Fibroblast of skin of back (primary cell): Measurements from ENCODE around the gene CYLD.

Experiments used
- DNase-seq: peaks from one replicate; pipeline ENCODE4 v3.0.0-alpha.2; 2013

Gene CYLD

DNA sequence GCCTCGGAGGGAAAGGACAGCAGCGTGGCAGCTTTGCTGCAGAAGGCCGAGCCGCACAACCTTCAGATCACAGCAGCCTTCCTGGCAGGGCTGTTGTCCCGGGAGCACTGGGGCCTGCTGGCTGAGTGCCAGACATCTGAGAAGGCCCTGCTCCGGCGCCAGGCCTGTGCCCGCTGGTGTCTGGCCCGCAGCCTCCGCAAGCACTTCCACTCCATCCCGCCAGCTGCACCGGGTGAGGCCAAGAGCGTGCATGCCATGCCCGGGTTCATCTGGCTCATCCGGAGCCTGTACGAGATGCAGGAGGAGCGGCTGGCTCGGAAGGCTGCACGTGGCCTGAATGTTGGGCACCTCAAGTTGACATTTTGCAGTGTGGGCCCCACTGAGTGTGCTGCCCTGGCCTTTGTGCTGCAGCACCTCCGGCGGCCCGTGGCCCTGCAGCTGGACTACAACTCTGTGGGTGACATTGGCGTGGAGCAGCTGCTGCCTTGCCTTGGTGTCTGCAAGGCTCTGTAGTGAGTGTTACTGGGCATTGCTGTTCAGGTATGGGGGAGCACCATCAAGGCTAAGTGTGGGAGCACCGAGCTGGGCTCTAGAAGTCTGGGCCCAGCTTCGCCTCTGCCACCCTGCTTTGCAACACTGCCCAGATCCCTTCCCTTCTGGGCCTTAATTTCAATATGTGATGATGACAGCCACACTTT, 29.9 kb upstream of the CYLD start:
- no peak for DNase-seq

DNA sequence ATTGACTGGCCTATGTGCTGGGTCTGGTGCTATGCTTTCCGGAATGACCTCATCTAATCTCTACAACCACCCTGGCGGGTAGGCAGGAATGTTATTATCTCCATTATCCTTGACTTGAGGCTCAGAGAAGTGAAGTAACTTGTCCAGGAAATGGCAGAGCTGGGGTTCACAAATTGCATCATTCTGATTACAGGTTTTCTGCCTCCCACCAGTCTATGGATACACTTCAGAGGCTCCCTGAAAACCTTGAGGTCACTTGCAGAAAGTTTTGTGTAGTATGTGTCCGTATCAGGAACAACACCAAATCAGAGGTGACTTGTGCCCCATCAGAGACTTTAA, 29.4 kb upstream of the CYLD start:
- DNase-seq, result peak; percentile 32

DNA sequence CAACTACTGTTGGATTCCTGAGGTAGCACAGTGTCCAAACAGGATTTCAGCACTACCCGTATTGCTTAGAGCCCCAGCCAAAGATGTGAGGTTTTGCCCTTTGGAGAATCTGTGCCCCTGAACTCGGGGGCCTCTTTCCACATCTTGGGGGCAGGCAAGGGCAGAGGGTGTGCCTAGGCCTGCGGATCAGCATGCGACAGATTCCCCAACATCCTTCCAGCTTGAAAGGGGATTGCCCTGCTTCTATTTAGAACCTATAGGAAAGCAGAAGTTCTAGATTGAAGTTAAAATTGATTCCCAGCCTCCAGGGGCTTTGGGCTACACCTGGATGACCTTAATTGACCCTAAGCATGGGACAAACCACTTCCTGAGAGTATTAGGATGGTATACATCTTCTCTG, 28.9 kb upstream of the CYLD start:
- DNase-seq, result no peak

DNA sequence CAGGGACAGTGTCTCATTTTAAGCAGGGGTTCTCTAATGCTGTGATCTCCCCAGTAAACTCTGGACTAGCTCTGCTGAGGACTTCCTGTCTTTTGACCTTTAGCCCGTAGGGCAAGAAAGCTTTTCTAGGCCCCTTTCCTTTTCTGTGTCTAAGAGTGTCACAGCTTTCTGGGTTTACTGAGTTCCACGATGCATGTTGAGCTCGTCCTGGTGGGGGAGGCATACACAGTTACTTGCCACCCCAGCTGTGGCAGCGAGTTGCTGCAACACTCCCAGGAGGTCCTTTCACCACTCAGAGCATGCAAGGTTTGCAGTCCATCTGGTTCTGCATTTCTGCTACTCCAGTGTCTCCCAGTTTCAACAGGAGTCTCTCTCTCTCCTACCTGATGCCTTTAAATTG, 24.8 kb upstream of the CYLD start:
- no peak for DNase-seq

DNA sequence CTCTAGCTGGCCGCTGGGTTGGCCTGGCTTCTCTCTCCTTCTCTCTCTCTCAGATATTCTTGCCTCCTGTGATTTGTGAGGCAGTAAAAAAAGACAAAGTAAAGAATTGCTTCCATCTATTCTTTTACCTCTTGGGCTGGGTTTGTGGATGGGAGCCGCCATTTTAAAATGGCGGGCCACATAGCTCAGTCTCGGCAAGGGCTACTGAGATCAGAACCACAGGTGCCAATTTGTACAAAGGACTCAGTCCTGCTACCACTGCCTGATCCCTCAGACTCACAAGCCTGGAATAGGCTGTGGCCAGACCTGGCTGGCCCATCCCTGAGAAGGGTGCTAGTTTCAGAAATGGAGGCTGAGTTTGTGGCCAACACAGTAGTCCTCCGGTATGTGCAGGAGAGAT, 24.4 kb upstream of the CYLD start:
- no peak for DNase-seq

DNA sequence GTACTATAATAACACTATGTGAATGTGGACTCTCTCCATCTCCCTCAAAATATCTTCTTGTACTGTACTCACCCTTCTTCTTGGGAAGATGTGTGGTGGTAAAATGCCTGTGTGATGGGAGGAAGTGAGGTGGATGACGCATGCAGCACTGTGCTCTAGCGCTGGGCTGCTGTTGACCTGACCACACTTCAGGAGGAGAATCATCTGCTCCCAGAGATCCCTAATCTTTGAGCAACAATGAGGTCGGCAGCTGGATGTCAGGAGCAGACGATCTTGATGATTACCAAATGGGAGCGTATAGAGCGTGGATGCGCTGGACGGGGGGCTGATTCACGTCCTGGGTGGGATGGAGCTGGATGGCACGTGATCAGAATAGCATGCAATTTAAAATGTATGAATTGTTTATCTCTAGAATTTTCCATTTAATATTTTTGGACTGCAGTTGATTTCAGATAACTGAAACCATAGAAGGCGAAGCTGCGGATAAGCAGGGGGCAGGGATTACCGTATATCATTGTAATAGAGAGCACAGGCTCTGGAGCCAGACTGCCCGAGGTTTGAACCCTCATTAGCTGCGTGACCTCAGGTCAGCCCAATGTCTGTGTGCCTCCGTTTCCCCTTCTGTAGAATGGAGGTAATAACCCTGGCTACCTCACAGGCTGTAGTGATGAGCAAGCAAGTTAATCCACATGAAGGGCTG, 23.7 kb upstream of the CYLD start:
- DNase-seq, result peak; percentile 33

DNA sequence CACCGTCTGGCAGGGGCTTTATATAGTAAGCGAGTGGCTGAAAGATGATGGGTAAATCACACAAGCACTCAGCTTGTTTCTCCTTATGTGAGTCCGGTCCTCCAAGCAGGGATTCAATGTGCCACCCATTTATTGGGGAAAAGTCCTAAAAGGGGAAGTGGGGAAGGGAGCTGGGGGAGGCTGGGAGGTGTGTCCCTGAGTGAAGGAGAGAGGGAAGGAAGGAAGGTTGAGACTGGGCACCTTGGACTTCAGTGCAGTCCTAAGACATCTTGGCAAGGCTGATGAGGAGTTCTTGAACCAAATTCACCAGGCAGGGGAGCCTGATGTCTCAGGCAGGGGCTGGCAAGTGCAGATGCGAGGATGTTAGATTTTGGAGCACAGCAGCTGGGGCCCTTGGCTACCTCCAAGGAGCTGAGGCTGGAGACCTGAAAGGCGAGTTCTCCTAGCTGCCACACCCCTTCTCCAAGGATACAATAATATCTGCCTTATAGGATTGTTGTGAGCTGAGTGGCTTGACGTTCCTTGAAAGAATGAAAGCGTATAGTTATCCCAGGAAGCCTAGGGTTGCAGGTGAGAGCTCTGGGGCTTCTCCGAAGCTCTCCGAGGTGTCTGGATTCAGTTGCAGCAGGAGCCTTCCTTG, 23.0 kb upstream of the CYLD start:
- DNase-seq, result no peak

DNA sequence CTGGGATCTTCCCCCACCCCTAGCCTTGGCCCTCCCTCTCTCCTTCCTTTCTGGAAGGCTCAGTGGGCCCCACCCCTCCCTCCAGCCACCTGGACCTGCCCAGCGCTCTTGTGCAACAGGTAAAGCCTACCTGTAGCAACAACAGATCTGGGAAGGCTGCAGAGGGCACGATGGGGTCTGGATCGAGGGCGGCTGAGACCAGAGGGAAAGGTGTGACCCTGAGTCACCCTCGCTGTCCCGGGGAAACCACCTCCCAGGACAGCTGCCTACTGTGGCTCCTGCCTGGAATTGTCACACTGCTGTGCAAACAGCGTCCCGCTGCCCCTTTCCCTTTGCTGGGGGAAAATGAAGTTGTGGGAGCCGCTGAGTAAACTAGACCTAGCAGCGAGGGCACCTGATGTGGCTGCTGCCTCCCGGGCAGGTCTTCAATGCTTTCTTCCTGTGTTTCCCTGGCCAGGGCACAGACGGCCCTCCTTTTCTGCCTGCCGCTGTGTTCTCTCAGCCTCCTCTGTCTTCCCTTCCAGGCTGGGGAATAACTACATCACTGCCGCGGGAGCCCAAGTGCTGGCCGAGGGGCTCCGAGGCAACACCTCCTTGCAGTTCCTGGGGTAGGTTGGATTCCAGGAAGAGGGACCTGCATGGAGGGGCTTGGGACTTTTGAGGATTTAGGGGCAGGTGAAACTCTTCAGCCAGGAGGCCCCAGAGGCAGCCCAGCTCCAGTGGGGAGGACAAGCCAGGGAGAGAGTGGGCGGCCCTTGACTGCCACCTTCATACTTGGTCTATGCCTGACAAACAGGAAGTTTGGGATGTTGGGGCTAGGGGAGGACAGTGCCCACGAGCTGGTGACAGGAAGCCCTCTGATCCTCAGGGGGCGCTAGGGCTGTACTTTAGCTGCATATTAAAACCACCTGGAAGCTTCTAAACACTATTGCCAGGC, 22.2 kb upstream of the CYLD start:
- no peak for DNase-seq

DNA sequence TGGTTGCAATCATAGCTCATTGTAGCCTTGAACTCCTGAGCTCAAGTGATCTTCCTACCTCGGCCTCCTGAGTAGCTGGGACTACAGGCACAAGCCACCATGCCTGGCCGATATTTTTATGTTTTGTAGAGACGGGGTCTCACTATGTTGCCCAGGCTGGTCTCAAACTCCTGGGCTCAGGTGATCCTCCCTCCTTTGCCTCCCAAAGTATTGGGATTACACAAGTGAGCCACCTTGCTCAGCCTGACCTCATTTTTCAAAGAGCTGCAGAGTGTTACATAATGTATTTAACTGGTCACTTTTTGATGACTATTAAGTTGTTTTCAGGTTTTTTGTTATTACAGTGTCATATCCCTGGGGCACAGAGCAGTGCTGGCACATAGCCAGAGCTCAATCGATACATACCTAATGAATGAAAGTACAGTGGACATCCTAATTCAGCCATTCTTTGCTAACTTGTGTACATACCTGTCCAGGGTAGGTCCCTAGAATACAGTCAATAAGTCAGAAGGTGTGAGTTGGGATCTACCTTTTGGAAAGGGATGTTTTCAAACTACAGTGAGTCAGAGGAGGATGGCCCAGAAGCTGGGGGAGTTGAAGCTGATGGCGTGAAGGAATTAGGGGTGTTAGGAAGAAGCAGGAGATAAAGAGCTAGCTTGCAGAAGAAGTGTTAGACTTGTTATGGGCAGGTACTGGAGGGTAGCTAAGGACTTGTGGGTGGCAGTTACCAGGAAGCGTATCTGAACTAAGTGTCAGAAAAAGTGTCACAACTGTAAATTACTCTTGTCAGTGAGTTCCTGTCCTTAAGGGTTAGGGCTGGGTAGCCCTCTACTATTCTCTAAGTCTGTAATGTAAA, 20.1 kb upstream of the CYLD start:
- DNase-seq, result no peak

DNA sequence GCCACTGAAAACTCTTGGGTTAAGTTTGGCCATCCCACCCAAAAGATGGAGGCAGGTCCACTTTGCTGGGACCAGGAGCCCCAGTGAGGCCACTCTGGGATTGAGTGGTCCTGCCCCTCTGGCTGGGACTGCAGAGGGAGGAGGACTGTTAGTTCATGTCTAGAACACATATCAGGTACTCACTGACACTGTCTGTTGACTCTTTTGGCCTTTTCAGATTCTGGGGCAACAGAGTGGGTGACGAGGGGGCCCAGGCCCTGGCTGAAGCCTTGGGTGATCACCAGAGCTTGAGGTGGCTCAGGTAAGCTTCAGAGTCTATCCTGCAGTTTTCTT, 19.5 kb upstream of the CYLD start:
- no peak for DNase-seq

DNA sequence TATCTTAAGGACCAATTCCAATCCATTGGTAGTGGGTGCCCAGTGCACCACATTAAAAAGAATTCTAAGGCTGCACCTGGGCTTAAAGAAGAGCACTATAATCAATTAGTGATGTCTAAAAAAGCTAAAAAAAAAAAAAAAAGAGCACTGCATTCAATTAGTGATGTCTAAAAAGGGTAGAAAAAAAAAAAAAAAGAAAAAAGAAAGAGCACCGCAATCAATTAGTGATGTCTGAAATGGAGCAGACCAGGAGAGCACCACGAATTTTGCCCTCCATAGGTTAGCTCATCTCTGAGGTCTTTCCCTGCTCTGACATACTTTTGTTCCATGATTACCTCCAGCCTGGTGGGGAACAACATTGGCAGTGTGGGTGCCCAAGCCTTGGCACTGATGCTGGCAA, 18.9 kb upstream of the CYLD start:
- DNase-seq, result no peak

DNA sequence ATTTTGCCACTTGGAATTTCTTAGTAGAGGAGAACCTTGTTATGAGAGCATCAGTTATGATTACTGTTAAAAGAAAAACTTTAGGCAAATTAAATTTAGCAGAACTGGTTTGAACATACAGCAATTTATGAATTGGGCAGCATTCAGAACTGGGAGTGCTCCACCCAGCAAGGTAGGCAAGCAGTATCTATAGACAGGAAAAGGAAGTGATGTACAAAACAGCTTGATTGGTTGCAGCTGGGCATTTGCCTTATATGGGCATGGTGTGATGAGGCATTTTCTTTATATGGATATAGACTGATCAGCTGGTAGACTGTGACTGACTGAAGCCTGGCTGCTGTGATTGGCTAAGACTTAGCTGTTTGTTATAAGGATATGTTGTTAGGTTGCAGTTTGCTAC, 17.6 kb upstream of the CYLD start:
- no peak for DNase-seq

DNA sequence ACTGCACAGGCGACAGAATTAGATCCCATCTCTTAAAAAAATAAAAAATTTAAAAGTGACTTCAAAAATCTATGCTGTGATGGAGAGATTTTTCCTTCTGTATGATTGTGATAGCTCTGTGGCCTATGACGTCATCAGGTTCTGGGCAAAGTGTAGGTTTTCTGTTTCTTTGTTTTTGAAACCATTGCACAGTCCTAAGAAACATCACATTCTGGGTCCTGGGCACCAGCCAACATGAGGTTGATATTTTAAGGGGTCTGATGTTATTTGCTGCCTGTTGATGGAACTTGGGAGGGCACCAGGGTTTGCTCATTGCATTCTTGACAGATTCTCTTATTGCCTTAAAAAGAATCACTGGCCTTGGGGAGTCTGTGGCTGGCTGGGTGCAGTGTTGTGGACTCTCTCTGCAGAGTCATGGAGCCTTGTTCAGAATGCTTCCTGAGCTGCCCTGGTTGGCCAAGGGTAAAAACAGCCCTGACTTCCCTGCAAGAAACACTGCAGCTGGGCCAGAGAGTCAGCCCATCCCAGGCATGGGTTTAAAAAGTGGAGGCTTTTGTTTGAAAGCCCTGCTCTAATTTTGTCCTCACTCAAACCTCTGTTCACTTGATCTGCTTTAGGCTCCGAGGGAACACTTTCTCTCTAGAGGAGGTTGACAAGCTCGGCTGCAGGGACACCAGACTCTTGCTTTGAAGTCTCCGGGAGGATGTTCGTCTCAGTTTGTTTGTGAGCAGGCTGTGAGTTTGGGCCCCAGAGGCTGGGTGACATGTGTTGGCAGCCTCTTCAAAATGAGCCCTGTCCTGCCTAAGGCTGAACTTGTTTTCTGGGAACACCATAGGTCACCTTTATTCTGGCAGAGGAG, 10.5 kb upstream of the CYLD start:
- DNase-seq, result no peak

DNA sequence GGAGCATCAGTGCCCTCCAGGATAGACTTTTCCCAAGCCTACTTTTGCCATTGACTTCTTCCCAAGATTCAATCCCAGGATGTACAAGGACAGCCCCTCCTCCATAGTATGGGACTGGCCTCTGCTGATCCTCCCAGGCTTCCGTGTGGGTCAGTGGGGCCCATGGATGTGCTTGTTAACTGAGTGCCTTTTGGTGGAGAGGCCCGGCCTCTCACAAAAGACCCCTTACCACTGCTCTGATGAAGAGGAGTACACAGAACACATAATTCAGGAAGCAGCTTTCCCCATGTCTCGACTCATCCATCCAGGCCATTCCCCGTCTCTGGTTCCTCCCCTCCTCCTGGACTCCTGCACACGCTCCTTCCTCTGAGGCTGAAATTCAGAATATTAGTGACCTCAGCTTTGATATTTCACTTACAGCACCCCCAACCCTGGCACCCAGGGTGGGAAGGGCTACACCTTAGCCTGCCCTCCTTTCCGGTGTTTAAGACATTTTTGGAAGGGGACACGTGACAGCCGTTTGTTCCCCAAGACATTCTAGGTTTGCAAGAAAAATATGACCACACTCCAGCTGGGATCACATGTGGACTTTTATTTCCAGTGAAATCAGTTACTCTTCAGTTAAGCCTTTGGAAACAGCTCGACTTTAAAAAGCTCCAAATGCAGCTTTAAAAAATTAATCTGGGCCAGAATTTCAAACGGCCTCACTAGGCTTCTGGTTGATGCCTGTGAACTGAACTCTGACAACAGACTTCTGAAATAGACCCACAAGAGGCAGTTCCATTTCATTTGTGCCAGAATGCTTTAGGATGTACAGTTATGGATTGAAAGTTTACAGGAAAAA, 9.7 kb upstream of the CYLD start:
- no peak for DNase-seq

DNA sequence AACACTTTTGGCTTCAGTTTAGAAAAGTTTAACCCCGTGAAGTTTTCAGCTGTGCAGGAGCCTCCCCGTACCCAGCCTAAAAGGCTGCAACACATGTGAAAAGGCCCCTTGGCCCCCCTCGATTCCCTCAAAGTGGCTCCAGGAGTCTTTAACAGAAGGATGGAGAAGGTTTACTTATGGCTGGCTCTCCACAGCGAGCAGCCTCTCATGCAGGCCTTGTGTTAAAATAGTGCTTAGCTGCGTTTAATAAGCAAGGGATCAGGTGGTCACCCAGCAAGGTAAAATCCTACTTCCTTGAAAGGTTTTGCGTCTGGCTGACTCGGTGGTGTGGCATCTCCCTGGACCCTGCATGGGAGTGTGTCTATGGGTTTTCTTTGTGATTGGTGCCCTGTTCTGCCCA, 8.4 kb upstream of the CYLD start:
- DNase-seq, result no peak

DNA sequence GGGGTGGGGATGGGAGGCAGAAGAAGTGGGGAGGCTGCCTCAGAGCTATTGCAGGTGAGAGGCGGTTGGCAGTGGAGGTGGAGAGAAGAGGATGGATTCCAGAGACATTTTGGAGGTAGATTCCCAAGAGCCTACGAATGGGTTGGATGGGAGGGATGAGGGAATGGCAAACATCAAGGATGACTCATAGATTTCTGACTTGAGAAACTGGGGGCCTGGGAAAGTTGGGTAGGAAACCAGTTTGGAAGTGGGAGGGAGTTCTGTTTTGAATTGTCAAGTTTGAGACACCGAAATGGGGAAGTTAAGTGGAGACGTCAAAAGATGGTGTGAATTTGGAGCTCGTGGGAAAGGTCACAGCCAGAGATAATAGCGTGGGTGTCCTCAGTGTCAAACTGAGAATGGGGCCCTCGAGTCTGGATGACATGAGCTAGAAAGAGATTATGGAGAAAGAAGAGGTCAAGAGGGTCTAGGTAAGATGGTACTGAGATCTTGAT, 6.2 kb upstream of the CYLD start:
- DNase-seq, result no peak

DNA sequence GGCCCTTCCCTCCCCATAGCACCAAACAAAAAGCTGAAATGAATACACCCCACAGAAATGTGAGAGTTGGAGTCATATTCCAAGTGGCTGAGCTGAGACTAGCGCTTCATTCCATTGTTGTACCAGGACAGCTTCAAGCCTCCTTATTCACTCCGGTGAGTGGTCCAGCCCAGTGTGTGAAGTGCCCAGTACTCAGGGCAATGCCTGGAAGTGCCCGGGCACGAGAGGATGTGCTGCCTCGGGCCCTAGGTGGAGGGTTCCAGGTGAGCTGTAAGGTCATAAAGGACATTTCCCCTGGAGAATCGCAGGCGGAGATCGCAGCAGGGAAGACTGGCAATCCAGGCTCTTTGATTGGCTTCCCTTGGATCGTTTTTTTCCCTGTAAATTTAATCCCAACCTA, 5.4 kb upstream of the CYLD start:
- no peak for DNase-seq

DNA sequence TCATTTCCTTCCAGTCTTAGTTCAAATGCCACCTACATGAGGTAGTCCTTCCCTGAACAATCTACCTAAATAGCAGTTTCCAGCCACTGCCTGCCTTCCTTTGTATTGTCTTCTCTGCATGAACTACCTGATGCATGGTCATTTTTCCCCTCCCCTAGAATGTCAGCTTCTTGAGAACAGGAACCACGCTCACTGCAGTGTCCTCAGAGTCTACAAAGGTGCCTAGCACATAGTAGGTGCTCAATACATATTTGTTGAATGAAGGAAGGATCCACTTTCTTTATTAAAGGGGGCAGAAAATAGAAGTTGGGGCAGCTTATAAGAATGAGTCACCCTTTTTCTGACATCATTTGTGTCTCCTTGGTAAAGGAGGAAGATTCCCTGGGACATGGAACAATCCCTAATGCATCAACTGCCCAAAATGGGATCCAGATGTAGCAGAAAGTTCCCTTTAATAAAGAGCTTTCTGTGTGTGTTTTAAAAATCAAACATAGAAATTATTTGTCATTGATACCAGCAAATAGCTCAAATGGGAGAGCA, 4.4 kb upstream of the CYLD start:
- peak; percentile 9 for DNase-seq

DNA sequence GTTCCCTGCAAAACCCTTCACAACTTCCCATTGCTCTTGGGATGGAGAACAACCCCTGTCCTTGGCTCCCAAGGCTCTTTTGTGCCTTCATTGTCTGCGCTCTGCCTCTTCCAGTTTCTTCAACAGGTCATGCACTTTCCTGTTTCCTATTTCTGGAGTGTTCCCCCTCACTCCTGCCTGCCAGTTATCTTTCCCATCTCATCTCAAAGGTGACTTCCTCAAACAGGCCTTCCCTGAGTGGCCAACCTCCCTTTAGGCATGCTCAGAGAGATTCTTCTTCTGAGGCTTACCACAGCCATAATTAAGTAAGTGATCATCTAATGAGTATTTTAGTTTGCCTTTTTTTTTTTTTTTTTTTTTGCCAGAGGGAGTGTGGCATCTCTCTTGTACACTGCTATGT, 2.9 kb upstream of the CYLD start:
- no peak for DNase-seq

DNA sequence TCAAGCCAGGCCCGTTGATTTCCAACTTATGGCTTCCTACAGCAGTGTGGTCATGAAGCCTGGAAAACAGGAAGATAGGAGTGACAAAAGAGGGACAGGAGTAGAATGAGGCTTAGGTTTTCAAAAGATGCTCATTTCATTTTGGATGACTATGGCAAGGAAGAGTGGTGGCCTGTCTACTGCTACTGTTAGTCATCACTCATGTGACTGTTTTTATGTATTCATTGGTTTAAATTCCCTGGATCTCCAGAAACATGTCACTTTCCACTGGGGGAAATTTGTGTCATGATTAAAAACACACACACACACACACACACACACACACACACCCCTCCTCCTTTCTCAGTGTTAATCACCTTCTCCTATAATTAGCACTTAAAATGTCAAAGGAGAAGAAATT, 1.1 kb upstream of the CYLD start:
- DNase-seq, result no peak
